PC-9 (cell line): ENCODE measurements around the gene LSR.

ENCODE experiments used
- EZH2 ChIP-seq: fragments of 200-600 bp; sonication (generic); IDR thresholded peaks from 2 replicates; pipeline ENCODE4 v1.8.0; 2017; ENCODE audit warnings: antibody characterized with exemption, low read depth
- TF ChIP-seq, protein P1 (sequence below): fragments of 200-600 bp; sonication (generic); conservative IDR thresholded peaks from 2 replicates; pipeline ENCODE4 v1.6.1; 2017; ENCODE audit warnings: mixed run types, antibody characterized with exemption, mild to moderate bottlenecking, moderate library complexity

- TF ChIP-seq, protein P1, sequence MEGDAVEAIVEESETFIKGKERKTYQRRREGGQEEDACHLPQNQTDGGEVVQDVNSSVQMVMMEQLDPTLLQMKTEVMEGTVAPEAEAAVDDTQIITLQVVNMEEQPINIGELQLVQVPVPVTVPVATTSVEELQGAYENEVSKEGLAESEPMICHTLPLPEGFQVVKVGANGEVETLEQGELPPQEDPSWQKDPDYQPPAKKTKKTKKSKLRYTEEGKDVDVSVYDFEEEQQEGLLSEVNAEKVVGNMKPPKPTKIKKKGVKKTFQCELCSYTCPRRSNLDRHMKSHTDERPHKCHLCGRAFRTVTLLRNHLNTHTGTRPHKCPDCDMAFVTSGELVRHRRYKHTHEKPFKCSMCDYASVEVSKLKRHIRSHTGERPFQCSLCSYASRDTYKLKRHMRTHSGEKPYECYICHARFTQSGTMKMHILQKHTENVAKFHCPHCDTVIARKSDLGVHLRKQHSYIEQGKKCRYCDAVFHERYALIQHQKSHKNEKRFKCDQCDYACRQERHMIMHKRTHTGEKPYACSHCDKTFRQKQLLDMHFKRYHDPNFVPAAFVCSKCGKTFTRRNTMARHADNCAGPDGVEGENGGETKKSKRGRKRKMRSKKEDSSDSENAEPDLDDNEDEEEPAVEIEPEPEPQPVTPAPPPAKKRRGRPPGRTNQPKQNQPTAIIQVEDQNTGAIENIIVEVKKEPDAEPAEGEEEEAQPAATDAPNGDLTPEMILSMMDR: no peak
- TF ChIP-seq EZH2: no peak
Measured at GRCh38 chr19:35265900-35266519, 17.2 kb downstream of the LSR start.
